Activated CD4-positive, alpha-beta T cell treated with anti-CD3 and anti-CD28 coated beads for 1 hour (primary cell): ENCODE results near the gene PIWIL1.

Source experiments
- DNase-seq: peaks from one replicate; pipeline ENCODE4 v3.0.0-alpha.2; 2020

Gene PIWIL1

GRCh38 chr12:130382818-130383217 lies 45.1 kb downstream of the PIWIL1 start:
- DNase-seq, result no peak

GRCh38 chr12:130384234-130384633 lies 46.5 kb downstream of the PIWIL1 start:
- no peak for DNase-seq

- DNase-seq, result no peak
These were observed 47.5 kb downstream of the PIWIL1 start for GRCh38 chr12:130385193-130385592.

DNA sequence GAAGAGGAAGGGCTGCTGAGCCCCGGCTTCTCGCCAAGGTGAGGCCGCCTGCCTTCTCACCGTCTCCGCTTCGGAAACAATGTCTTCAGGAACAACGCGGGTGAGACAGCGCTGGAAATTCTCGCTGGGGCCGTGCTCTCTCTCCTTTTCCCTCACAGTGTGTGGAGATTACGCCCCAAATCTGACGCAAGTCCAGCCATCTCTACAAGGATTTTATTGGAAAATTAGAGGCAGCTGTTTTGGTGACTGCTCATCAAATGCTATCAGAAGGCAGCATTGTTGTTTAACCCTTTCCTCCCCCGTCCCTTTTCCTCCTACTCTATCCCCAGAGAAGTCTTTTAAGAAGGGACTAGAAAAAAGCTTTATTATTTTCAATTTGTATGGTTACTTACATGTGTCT lies 53.5 kb downstream of the PIWIL1 start:
- DNase-seq, result no peak

- DNase-seq, result no peak
These were observed 57.2 kb downstream of the PIWIL1 start for GRCh38 chr12:130394906-130395305.

- DNase-seq, result no peak
These were observed 59.0 kb downstream of the PIWIL1 start for GRCh38 chr12:130396667-130397066.

DNA sequence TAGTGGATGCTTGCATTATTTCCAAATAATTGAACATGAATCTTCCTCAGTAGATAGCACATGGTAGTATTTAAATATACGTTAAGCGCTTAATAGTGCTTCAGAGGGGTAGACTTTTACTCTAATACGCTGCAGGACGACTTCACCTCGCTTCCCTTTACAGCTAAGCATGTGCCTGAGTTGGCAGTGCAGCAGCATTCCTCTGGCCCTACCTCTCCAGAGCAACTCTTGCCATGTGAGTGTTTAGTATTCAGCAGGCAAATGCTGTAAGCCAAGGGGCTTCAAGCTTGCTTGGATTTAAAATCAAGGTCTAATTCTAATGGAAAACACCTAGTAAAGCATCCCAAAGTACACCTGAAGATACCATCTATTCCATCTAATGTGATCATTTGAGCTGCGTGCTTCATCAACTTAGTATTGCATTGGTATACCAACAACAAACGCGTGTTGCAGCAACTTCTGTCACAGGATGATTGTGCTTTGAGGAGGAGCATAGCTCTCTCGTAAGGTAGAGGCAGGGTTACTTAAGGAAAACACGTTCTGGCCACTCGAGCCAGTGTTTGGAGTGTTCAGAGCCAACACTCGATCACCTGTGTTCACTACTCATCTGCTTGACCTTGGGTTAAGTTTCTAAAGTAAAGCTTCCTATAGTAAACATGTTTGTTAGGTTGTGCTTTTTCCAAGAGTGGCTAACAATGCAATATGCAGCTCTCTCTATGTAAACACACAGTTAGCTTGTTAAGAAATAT lies 60.6 kb downstream of the PIWIL1 start:
- DNase-seq, result no peak

GRCh38 chr12:130401703-130402102 lies 64.0 kb downstream of the PIWIL1 start:
- DNase-seq, result no peak

DNA sequence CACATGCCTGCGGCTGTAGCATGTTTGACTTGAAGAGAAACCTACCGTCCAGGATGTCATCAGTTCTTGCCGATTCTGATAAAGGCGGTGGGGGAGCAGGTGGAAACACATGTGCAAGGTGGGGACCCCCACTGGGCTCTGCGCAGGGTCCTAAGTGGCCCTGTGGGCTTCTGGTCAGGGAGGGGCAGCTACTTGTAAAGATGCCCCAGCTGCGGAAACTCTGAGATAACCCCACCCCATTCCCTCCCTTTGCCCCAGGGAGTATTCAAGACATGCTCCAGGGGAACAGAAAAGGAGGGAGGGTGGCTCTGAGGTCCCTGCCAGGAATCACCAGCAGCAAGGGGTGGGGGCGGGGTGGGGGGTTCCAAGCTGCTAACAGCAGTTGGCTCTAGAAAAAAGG lies 67.6 kb downstream of the PIWIL1 start:
- no peak for DNase-seq

- DNase-seq, result no peak
These were observed 74.7 kb downstream of the PIWIL1 start for GRCh38 chr12:130412384-130412783.

GRCh38 chr12:130413909-130414308 lies 76.2 kb downstream of the PIWIL1 start:
- DNase-seq, result no peak

GRCh38 chr12:130414381-130414780 lies 76.7 kb downstream of the PIWIL1 start:
- no peak for DNase-seq

DNA sequence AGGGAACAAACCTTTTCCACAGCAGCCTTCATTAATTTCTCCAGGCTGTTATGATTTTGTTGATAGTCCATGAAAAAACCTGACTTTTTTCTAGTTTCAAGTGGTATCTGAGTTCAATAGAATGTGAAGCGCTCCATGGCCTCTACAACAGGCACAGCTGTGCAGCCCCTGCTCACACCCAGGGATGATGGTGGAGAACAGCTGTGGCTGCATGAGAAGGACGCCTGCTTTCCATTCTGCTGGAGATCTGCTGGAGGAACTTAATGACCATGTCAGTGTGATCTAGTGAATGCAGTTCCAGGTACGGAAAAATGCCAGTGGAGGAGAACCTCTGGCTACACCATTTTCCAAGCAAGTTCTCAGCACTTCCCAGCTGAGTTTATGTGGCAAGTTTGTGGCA lies 80.6 kb downstream of the PIWIL1 start:
- DNase-seq, result no peak

DNA sequence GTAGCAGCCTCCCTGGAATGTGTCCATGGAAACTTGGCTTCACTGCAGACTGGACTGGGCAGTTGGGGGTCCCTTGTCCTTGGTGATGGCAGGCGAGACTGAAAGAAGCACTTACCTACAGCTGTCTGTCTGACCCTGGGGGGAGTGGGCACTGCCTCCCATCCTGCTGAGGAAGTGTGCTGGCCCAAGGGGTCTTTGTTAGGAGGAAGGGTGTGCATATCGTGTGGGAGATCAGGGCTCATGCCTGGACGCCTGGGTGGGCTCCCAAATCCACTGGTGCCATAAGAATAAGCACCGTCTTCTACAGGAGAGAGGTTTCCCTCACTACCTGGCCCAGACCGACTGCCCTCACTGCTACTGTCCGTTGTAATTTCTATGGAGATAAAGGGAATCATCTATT lies 81.4 kb downstream of the PIWIL1 start:
- DNase-seq, result no peak

GRCh38 chr12:130420071-130420470 lies 82.4 kb downstream of the PIWIL1 start:
- no peak for DNase-seq

DNA sequence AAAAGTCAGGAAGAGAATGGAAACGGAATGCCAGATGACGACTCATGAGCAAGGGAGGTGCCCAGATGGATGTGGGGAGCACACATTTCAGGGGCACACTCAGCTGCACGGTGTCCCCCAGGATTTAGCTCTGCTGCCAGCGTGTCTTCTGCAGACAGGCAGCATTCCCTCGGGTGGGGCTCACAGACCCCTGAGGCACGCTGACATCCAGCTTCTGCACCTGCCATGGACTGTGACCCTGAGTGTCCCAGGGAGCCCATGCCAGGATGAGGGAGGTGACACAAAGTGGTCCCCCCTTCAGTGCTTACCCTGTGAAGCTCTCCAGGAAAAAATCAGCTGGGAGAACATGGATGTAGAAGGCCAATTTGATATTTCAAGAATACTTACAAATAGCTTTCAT lies 84.2 kb downstream of the PIWIL1 start:
- DNase-seq, result no peak
